DMS114 treated with DMSO at 0.1 percent for 48 hours (cell line): ENCODE data around the gene PCDHGC5.

Experiments used
- DNase-seq: peaks from one replicate; lab custom pipeline; 2025; ENCODE audit not compliant: unreplicated experiment; lab: John Stamatoyannopoulos, UW

PCDHGC5 gene

GRCh38 chr5:141490771-141491170 is 1.9 kb downstream of the PCDHGC5 start:
- no peak for DNase-seq

DNA sequence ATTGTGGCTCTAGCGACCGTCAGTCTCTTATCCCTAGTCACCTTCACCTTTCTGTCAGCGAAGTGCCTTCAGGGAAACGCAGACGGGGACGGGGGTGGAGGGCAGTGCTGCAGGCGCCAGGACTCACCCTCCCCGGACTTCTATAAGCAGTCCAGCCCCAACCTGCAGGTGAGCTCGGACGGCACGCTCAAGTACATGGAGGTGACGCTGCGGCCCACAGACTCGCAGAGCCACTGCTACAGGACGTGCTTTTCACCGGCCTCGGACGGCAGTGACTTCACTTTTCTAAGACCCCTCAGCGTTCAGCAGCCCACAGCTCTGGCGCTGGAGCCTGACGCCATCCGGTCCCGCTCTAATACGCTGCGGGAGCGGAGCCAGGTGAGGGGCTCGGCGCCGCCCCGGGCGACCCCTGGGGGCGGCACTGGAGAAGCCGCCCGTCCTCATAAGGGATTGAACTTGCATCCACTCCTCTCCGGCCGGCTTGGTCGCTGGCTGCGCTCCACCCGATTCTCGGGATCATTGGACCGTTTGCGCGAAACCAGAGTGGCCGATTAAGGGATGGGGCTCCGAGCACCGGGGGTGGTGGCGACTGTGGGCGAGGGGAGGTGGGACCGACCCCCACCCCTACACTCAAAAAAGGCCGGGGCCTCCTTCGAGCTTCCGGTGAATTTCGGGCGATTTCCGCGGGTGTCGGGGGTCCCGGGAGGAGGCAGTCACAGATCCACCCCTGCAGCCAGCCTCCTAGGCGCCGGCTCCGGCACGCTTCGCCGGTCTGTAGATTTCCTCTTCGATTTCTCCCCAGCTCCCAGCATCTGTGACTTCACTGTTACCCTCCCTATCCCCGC is 2.7 kb downstream of the PCDHGC5 start:
- no peak for DNase-seq

DNA sequence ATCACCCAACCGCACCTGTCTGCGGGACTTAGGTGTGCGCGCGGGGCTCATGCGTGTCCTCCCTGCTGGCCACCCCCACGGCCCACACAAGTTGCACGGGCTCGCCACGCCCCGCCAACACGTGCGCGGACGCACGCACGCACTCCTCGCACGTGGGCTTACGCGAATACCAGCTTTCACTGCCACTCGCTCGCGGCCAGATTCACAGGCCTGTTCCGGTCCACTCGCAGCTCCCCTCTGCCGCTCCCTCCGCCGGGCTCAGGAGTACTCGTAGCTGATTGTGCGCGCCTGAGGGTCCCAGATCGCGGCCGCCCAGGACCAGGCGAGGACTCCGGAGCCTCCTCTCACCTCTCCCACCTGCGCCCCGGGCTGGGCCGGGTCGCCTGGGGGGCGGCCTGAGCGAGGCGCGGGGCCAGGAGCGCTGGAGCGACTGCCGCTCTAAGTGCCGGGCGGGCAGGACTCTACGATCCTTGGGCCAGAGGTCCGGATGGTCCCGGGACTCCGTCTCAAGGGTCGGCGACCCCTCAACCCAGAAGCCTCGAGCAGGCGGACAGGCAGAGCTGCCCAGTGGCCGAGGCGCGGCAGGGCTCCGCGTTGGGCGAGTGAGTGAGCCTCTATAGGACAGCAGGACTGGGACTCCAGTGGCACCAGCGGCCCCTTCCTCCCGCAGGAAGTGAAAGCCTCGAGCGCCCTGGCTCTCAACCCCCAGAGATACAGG is 3.4 kb downstream of the PCDHGC5 start:
- no peak for DNase-seq

DNA sequence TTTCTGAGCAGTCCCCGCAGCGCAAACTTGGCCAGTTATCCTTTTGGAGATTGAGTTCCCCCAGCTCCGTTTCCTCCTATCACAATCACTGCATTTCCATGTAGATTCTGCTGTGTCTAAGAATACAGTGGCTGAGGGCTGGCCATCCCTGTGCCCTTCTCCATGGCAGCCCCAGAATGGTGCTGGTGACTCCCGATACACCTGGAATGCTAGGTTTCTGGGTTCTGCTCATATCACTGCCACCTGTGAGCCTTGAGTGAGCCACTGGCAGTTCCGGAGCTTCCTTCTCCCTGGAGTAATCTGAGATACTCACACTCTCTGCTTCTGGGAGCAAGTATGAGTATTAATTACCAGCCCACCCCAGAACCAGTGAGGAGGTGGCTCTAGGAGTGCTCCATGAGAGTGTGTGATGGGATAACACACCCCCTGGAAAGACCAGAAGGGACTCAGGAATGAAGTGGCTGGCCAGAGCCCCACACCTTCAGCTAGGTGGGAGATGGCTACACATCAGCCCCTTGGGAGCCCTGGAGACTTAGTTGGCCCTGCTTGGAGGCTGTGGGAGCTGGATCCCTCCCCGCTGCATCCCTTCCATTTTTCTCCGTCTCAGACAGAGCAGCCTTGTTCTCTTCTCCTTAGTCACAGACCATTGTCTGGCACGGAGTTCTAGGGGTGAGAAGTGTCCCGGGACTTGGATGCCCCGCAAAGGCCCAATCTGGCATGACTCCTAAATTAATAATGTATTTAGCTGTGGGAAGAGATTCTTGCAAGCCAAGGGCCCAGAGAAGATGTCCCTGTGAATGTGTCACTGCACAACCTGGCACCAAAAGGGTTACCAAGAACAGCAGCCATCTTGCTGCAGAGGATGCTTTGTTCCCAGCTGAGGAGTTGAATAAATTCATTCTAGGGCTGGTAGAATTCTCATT is 4.9 kb downstream of the PCDHGC5 start:
- DNase-seq = no peak

GRCh38 chr5:141494761-141495452 is 6.0 kb downstream of the PCDHGC5 start:
- no peak for DNase-seq

DNA sequence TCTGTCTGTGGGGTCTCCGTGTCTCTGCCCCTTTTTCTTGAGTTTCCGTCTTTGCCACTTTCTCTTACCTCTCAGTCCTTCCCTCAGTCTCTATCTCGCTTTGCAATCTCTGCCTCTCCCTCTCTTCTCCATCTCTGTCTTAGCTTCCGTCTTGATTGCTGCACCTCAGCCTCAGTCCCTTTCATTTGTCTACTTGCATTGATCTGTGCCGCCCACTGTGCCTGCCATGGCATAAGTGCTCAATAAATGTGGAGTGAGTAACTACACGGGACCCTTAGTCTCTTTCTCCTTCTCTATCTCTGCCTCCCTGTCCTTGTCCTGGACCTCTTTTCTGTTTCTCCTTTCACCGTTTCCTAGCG is 6.6 kb downstream of the PCDHGC5 start:
- no peak for DNase-seq

DNA sequence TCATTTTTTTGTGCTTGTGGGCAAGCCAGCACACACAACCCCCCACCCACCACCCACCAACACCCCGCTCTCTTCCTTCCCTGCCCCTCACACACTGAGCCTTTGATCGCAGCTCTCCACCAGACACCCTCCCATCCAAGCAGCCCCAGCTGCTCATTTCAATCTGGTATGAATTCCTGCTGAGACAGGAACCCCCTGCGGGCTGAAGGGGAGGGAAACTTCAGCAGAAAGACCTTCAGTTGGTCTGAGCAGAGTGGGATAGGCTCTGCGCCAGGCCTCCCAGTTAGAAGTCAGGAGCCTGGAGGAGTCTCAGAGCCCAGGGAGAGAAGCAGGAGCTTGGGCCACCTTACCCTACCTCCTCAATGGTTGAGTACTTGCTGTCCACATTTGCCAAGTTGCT is 7.2 kb downstream of the PCDHGC5 start:
- DNase-seq = no peak

- no peak for DNase-seq
Measured at GRCh38 chr5:141501761-141502160, 12.9 kb downstream of the PCDHGC5 start.

GRCh38 chr5:141503681-141504080 is 14.8 kb downstream of the PCDHGC5 start:
- no peak for DNase-seq

- no peak for DNase-seq
Measured at GRCh38 chr5:141504216-141504615, 15.3 kb downstream of the PCDHGC5 start.

DNA sequence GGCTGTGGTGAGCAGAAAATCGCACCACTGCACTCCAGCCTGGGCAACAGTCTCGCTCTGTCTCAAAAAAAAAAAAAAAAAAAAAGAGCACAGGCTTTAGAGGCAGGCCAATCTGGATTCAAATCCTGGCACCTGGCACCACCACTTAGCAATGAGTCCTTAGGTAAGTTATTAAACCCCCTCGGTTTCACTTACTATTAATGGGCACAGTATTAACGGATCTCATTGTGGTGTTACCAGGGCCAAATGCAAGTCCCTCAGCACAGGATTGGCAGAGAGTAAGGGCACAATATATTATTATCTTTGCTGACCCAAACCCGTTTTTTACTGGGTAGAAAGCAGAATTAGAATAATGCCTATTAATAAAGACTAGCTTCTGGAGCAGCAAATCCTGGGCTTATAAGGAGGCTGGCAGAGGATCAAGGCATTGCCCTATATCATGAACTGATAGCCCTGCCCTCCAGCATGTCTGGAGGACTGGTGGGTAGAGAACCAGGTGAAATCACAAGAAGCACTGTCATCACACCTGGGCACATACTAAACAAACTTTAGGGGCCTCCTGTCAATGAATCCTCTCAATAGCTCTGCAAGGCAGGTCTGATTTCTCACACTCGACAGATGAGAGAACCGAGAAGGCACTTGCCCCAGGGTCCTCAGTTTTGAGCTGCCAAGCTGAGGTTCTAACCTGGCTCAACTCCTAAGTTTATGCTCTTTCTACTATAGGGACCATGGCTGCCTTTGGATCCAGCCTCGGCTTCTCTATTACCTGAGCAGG is 17.7 kb downstream of the PCDHGC5 start:
- no peak for DNase-seq

DNA sequence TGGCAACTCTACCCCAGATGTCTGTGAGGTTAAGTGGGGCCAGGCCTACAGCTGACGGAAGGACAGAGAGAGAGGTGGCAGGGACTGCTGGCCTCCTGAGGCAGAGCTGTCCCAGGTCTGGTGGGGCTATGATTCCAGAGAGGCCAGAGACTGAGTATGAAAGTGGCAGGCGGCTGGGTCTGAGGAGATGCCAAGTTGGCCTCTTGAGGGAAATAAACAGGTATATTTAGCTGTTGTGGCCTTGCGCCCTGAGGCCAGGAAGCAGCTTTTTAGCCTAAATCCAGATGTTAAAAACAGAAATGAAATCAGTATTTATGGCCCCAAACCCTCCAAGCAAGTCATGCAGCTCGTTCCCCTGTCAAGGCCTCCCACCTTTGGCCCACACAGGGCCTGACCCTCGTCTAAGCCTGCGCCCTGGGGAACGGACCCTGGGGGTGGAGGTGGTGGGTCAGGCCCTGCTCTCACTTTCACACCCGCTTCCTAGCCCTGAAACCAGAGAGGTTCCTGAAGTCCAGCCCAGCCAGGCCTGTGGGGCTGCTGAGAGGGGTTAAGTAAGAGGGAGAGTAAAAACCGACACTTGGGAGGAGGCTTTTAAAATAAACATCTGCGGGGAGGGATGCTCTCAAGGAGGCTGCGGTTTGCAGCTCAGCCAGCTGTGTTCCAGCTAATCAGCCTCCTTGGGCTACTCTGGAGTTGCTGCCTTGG is 18.7 kb downstream of the PCDHGC5 start:
- DNase-seq = no peak

DNA sequence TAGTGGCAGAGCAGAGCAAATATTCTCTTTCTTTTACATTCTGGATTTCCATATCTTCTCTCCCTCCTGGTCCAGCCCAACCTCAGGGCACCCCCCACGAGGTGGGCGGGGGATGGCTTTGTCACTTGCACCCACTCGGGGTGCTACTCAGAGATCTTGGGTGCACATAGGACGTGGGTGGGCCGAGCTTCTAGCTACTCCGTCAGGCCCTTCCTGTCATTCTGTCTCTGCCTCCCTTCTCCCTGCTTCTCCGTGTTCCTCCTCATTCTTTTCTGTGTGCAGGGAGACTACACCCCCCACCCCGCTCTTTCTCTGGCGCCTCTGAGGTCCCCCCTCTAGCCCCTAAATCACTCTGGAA is 19.5 kb downstream of the PCDHGC5 start:
- DNase-seq = no peak

DNA sequence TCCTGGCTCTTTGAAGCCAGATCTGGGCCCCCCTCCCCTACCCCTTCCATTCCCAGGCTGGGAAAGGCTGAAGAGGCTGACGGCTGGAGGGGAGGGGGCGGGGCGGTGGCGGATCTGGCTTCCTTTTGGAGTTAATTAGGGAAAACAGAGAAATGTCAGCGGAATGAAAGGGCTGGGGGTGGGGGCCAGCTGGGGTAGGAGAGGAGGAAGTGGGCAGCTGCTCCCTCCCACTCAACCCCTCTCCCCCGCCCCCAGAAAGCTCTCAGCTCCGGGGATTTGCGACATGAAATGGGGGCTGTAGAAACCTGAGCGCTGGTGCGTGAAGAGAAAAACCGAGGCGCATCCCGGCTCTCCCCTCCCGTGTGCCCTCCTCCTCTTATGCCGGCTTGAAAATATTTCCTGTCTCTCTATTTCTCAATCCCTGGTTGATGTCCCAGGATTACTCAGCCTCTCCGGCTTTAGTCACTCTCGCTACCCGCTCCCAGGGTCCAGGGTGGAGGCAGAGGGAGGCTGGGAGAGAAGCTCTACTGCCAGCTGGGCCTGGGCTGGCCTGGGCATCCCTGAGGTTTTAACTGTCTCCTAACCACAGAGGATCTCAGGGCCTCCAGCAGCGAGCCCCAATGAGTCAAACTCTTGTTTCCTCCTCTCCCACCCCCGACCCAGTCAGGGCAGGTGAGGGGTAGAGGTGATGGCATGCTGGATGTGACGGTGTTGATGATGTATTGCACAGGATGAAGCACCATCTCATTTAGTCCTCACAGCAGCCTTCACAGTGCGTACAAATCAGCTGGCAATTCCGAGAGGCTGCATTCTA is 20.1 kb downstream of the PCDHGC5 start:
- DNase-seq = no peak

- DNase-seq = no peak
Measured at GRCh38 chr5:141510160-141510559, 21.3 kb downstream of the PCDHGC5 start.

DNA sequence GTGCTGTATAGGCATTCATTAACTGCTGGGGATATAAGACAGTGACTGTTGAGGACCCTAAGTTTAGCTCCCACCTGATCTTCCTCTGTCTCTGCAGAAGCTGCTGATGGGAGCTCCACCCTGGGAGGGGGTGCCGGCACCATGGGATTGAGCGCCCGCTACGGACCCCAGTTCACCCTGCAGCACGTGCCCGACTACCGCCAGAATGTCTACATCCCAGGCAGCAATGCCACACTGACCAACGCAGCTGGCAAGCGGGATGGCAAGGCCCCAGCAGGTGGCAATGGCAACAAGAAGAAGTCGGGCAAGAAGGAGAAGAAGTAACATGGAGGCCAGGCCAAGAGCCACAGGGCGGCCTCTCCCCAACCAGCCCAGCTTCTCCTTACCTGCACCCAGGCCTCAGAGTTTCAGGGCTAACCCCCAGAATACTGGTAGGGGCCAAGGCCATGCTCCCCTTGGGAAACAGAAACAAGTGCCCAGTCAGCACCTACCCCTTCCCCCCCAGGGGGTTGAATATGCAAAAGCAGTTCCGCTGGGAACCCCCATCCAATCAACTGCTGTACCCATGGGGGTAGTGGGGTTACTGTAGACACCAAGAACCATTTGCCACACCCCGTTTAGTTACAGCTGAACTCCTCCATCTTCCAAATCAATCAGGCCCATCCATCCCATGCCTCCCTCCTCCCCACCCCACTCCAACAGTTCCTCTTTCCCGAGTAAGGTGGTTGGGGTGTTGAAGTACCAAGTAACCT is 22.1 kb downstream of the PCDHGC5 start:
- DNase-seq = no peak

GRCh38 chr5:141511771-141512325 is 23.0 kb downstream of the PCDHGC5 start:
- DNase-seq = no peak
